Measurements from ENCODE around the gene RBKS. TPM values are rescaled to one million over a fixed set of nuclear protein-coding genes. Genes with fewer than 3 reads are reported as not detected.

RBKS gene
- total and polyA plus RNA-seq, 2 donors from 2014 or later, result 10.3 to 28.7 TPM

GRCh38 chr2:27805180-27805579 is 85.0 kb downstream of the RBKS start:
- H3K36me3 ChIP-seq (ENCODE audit: control insufficient read depth in 2 of 3, insufficient read depth in 3 of 3, low read length in 3 of 3), result no peaks in the 10 kb centered on the region
- no peaks in the 10 kb centered on the region for H3K9me3 ChIP-seq (ENCODE audit: control insufficient read depth in 2 of 3, insufficient read depth in 1 of 3, low read length in 3 of 3)
- no peak overlapping the region for H3K9ac ChIP-seq (ENCODE audit: low read length in 3 of 3)
- intact Hi-C loops (cut with DNase I), result no loop called here
- peaks cover 0 to 7% (median 0%) of the 10 kb centered on the region in 3 donors for H3K4me1 ChIP-seq (ENCODE audit: control insufficient read depth in 2 of 3, insufficient read depth in 2 of 3, low read depth in 1 of 3, low read length in 3 of 3)
- no peak overlapping the region for H3K27ac ChIP-seq (ENCODE audit: low read depth in 2 of 2, low read length in 2 of 2)
- no peak overlapping the region for H3K4me3 ChIP-seq (ENCODE audit: low read length in 3 of 3)
- FAIRE-seq (no peak), DNase-seq (no peak)
- no peaks in the 10 kb centered on the region for H3K27me3 ChIP-seq (ENCODE audit: control insufficient read depth, insufficient read depth, low read length)
- TF ChIP-seq, protein P1, sequence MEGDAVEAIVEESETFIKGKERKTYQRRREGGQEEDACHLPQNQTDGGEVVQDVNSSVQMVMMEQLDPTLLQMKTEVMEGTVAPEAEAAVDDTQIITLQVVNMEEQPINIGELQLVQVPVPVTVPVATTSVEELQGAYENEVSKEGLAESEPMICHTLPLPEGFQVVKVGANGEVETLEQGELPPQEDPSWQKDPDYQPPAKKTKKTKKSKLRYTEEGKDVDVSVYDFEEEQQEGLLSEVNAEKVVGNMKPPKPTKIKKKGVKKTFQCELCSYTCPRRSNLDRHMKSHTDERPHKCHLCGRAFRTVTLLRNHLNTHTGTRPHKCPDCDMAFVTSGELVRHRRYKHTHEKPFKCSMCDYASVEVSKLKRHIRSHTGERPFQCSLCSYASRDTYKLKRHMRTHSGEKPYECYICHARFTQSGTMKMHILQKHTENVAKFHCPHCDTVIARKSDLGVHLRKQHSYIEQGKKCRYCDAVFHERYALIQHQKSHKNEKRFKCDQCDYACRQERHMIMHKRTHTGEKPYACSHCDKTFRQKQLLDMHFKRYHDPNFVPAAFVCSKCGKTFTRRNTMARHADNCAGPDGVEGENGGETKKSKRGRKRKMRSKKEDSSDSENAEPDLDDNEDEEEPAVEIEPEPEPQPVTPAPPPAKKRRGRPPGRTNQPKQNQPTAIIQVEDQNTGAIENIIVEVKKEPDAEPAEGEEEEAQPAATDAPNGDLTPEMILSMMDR (IDR thresholded peaks at IDR 0.05; ENCODE audit: borderline replicate concordance, extremely low read depth, insufficient read depth), result no peak

- DNase-seq (no peak), FAIRE-seq (no peak)
- H3K27me3 ChIP-seq (ENCODE audit: control insufficient read depth, insufficient read depth, low read length), result no peaks in the 10 kb centered on the region
- H3K9me3 ChIP-seq (ENCODE audit: control insufficient read depth in 2 of 3, insufficient read depth in 1 of 3, low read length in 3 of 3), result no peaks in the 10 kb centered on the region
- no peak overlapping the region for H3K27ac ChIP-seq (ENCODE audit: low read depth in 2 of 2, low read length in 2 of 2)
- H3K36me3 ChIP-seq (ENCODE audit: control insufficient read depth in 2 of 3, insufficient read depth in 3 of 3, low read length in 3 of 3), result no peaks in the 10 kb centered on the region
- peaks cover 0 to 7% (median 0%) of the 10 kb centered on the region in 3 donors for H3K4me1 ChIP-seq (ENCODE audit: control insufficient read depth in 2 of 3, insufficient read depth in 2 of 3, low read depth in 1 of 3, low read length in 3 of 3)
- intact Hi-C loops (cut with DNase I), result no loop called here
- TF ChIP-seq, protein P1 (IDR thresholded peaks at IDR 0.05; ENCODE audit: borderline replicate concordance, extremely low read depth, insufficient read depth), result no peak
- H3K9ac ChIP-seq (ENCODE audit: low read length in 3 of 3), result no peak overlapping the region
- no peak overlapping the region for H3K4me3 ChIP-seq (ENCODE audit: low read length in 3 of 3)
These were observed 86.0 kb downstream of the RBKS start for GRCh38 chr2:27804146-27804545.

DNA sequence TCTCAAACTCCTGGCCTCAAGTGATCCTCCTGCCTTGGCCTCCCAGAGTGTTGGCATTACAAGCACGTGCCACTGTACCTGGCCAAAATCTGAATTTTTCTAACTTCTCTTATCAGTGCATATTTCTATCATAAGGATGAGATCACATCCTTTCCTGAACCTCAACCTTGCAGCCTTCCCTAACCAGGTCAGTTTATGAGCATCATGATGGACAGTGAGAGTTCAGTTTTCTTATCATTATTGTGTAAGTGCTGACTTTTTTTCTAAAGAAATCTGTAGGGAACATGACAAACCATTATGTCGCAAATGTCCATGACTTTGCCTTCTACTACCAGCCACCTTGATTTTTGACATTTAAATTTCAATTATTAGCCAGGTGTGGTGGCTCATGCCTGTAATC is 87.1 kb downstream of the RBKS start:
- Histone ChIP-seq H3K4me3 (ENCODE audit: low read length in 3 of 3) (no peak overlapping the region), H3K27ac (ENCODE audit: low read depth in 2 of 2, low read length in 2 of 2) (no peak overlapping the region), H3K9ac (ENCODE audit: low read length in 3 of 3) (no peak overlapping the region), H3K27me3 (ENCODE audit: control insufficient read depth, insufficient read depth, low read length) (no peaks in the 10 kb centered on the region), H3K36me3 (ENCODE audit: control insufficient read depth in 2 of 3, insufficient read depth in 3 of 3, low read length in 3 of 3) (no peaks in the 10 kb centered on the region), H3K9me3 (ENCODE audit: control insufficient read depth in 2 of 3, insufficient read depth in 1 of 3, low read length in 3 of 3) (no peaks in the 10 kb centered on the region), H3K4me1 (ENCODE audit: control insufficient read depth in 2 of 3, insufficient read depth in 2 of 3, low read depth in 1 of 3, low read length in 3 of 3) (peaks cover 0 to 7% (median 2%) of the 10 kb centered on the region in 3 donors)
- FAIRE-seq, result no peak
- TF ChIP-seq, protein P1 (IDR thresholded peaks at IDR 0.05; ENCODE audit: borderline replicate concordance, extremely low read depth, insufficient read depth), result no peak
- intact Hi-C loops (cut with DNase I), result no loop called here
- no peak for DNase-seq

- Histone ChIP-seq H3K4me3 (ENCODE audit: low read length in 3 of 3) (no peak overlapping the region), H3K27ac (ENCODE audit: low read depth in 2 of 2, low read length in 2 of 2) (no peak overlapping the region), H3K4me1 (ENCODE audit: control insufficient read depth in 2 of 3, insufficient read depth in 2 of 3, low read depth in 1 of 3, low read length in 3 of 3) (peaks cover 0 to 7% (median 2%) of the 10 kb centered on the region in 3 donors), H3K9me3 (ENCODE audit: control insufficient read depth in 2 of 3, insufficient read depth in 1 of 3, low read length in 3 of 3) (no peaks in the 10 kb centered on the region), H3K36me3 (ENCODE audit: control insufficient read depth in 2 of 3, insufficient read depth in 3 of 3, low read length in 3 of 3) (no peaks in the 10 kb centered on the region), H3K9ac (ENCODE audit: low read length in 3 of 3) (no peak overlapping the region), H3K27me3 (ENCODE audit: control insufficient read depth, insufficient read depth, low read length) (no peaks in the 10 kb centered on the region)
- intact Hi-C loops (cut with DNase I), result no loop called here
- TF ChIP-seq, protein P1 (IDR thresholded peaks at IDR 0.05; ENCODE audit: borderline replicate concordance, extremely low read depth, insufficient read depth), result no peak
- no peak for DNase-seq
- FAIRE-seq, result no peak
These were observed 87.6 kb downstream of the RBKS start for GRCh38 chr2:27802547-27802946.

All from kidney (tissue), 14 donors.